IMR-90 (cell line): ENCODE results near the gene PIM3. TPM values are rescaled to one million over a fixed set of nuclear protein-coding genes. Genes with fewer than 3 reads are reported as not detected.
A peak's percentile ranks its signal among the peaks of the same experiment; 100 is the strongest.

ENCODE experiments used
- ATAC-seq: fragments of 200-7000 bp; cut with Tn5 transposase; 2 replicates; pipeline ENCODE4 v1.9.1; 2020; ENCODE audit warnings: low read depth, mild to moderate bottlenecking, moderate library complexity
- BruUV-seq: library from RNA; stranded (reverse); fragments of 400-500 nt; replicated peaks from 2 replicates; lab custom pipeline; 2021; lab: Mats Ljungman, UMichigan
- CTCF ChIA-PET: fragments of 300-600 bp; formaldehyde crosslinking; extraction: SDS; loops from one replicate; lab custom pipeline; 2021; ENCODE audit warnings: antibody characterized with exemption; lab: Yijun Ruan, JAX
- POLR2A ChIA-PET: fragments of 300-600 bp; sonication (Branson Sonifier 250); formaldehyde crosslinking; loops from one replicate; lab custom pipeline; 2022; ENCODE audit warnings: antibody characterized with exemption; ENCODE audit not compliant: unreplicated experiment; lab: Charles Lee
- DNase-seq: peaks from one replicate; pipeline ENCODE4 v3.0.0; 2013
- H2AFZ ChIP-seq: replicated peaks from 2 replicates; pipeline ENCODE3; 2013; ENCODE audit warnings: low read length, mild to moderate bottlenecking; ENCODE audit not compliant: poor library complexity
- H2AK5ac ChIP-seq: 2 replicates; pipeline ENCODE4 v1.6.1; 2013; ENCODE audit warnings: low read depth, low read length, inconsistent platforms
- H2AK9ac ChIP-seq: replicated peaks from 2 replicates; pipeline ENCODE3; 2013; ENCODE audit warnings: mild to moderate bottlenecking, low read depth, low read length, moderate library complexity; ENCODE audit not compliant: poor library complexity
- H2BK120ac ChIP-seq: 2 replicates; pipeline ENCODE4 v1.6.1; 2013; ENCODE audit warnings: low read depth, low read length, inconsistent platforms
- H2BK15ac ChIP-seq: 3 replicates; pipeline ENCODE4 v1.6.1; 2013; ENCODE audit warnings: low read depth, low read length, inconsistent platforms
- H2BK20ac ChIP-seq: 2 replicates; pipeline ENCODE4 v1.6.1; 2013; ENCODE audit warnings: low read depth, mild to moderate bottlenecking, inconsistent platforms, low read length, moderate library complexity
- H2BK5ac ChIP-seq: 2 replicates; pipeline ENCODE4 v1.6.1; 2013; ENCODE audit warnings: mild to moderate bottlenecking, low read depth, low read length, inconsistent platforms; ENCODE audit not compliant: poor library complexity, severe bottlenecking
- H3K14ac ChIP-seq: replicated peaks from 2 replicates; pipeline ENCODE4 v1.6.1; 2013; ENCODE audit warnings: low read depth, low read length, inconsistent platforms
- H3K18ac ChIP-seq: 2 replicates; pipeline ENCODE4 v1.6.1; 2013; ENCODE audit warnings: low read depth, low read length, control low read depth
- H3K23ac ChIP-seq: 2 replicates; pipeline ENCODE4 v1.6.1; 2013; ENCODE audit warnings: low read depth, low read length, inconsistent platforms
- H3K27ac ChIP-seq: 2 replicates; pipeline ENCODE4 v1.5.1; 2013; ENCODE audit warnings: mild to moderate bottlenecking, control low read depth, low read length; ENCODE audit not compliant: insufficient read depth
- H3K27me3 ChIP-seq: 2 replicates; pipeline ENCODE4 v1.6.1; 2013; ENCODE audit warnings: low read length; ENCODE audit not compliant: control insufficient read depth, insufficient read depth
- H3K36me3 ChIP-seq: 2 replicates; pipeline ENCODE4 v1.6.1; 2013; ENCODE audit warnings: low read length, mixed read lengths; ENCODE audit not compliant: control insufficient read depth, insufficient read depth
- H3K4ac ChIP-seq: 2 replicates; pipeline ENCODE4 v1.6.1; 2013; ENCODE audit warnings: low read depth, low read length, inconsistent platforms
- H3K4me1 ChIP-seq: 2 replicates; pipeline ENCODE4 v1.6.1; 2013; ENCODE audit warnings: low read length, mixed read lengths; ENCODE audit not compliant: control insufficient read depth, insufficient read depth
- H3K4me2 ChIP-seq: 2 replicates; pipeline ENCODE4 v1.6.1; 2013; ENCODE audit warnings: low read depth, mild to moderate bottlenecking, control low read depth, low read length, moderate library complexity
- H3K4me3 ChIP-seq: 2 replicates; pipeline ENCODE4 v1.5.1; 2013; ENCODE audit warnings: low read depth, mild to moderate bottlenecking, control low read depth, low read length, moderate library complexity; ENCODE audit not compliant: insufficient read depth
- H3K56ac ChIP-seq: 2 replicates; pipeline ENCODE4 v1.6.1; 2013; ENCODE audit warnings: low read length, inconsistent platforms; ENCODE audit not compliant: insufficient read depth; ENCODE audit errors: extremely low read depth
- H3K79me1 ChIP-seq, 2 experiments: 2 replicates each; pipeline ENCODE4 v1.6.1; 2013; ENCODE audit warnings: low read length in 2 of 2, inconsistent platforms in 1 of 2, low read depth in 1 of 2
- H3K9ac ChIP-seq: 2 replicates; pipeline ENCODE4 v1.6.1; 2013; ENCODE audit warnings: low read depth, low read length, control low read depth
- H3K9me1 ChIP-seq: 2 replicates; pipeline ENCODE4 v1.6.1; 2013; ENCODE audit warnings: low read length, inconsistent platforms; ENCODE audit not compliant: insufficient read depth
- H3K9me3 ChIP-seq: 2 replicates; pipeline ENCODE4 v1.6.1; 2013; ENCODE audit warnings: low read length; ENCODE audit not compliant: control insufficient read depth, insufficient read depth
- H4K20me1 ChIP-seq: 2 replicates; pipeline ENCODE4 v1.6.1; 2013; ENCODE audit warnings: low read length, inconsistent platforms; ENCODE audit not compliant: insufficient read depth
- H4K5ac ChIP-seq: 2 replicates; pipeline ENCODE4 v1.6.1; 2013; ENCODE audit warnings: mild to moderate bottlenecking, low read depth, low read length, control low read depth
- H4K8ac ChIP-seq, 2 experiments: 2 replicates each; pipeline ENCODE4 v1.6.1; 2013; ENCODE audit warnings: low read depth in 2 of 2, low read length in 2 of 2, control low read depth in 1 of 2, inconsistent platforms in 1 of 2
- H4K91ac ChIP-seq: 2 replicates; pipeline ENCODE4 v1.6.1; 2013; ENCODE audit warnings: low read depth, low read length, inconsistent platforms; ENCODE audit not compliant: insufficient read depth
- BHLHE40 ChIP-seq: fragments of 150-350 bp; IDR thresholded peaks from 2 replicates; pipeline ENCODE4 v1.6.1; 2016; ENCODE audit warnings: mild to moderate bottlenecking, low read depth, low read length
- CEBPB ChIP-seq: IDR thresholded peaks from 2 replicates; pipeline ENCODE4 v1.6.1; 2012; ENCODE audit warnings: low read depth, low read length, improper control_type of control experiment
- CHD1 ChIP-seq: IDR thresholded peaks from 2 replicates; pipeline ENCODE4 v1.6.1; 2012; ENCODE audit warnings: low read depth, low read length, improper control_type of control experiment
- CTCF ChIP-seq: conservative IDR thresholded peaks from 2 replicates; pipeline ENCODE4 v1.5.1; 2012; ENCODE audit warnings: mild to moderate bottlenecking, low read depth, low read length, improper control_type of control experiment
- ELK1 ChIP-seq: fragments of 150-350 bp; IDR thresholded peaks from 2 replicates; pipeline ENCODE4 v1.6.1; 2016; ENCODE audit warnings: low read depth, mild to moderate bottlenecking, low read length, moderate library complexity, borderline replicate concordance
- FOS ChIP-seq: fragments of 150-350 bp; IDR thresholded peaks from 2 replicates; pipeline ENCODE4 v1.6.1; 2016; ENCODE audit warnings: low read depth, low read length
- MAFK ChIP-seq: IDR thresholded peaks from 2 replicates; pipeline ENCODE4 v1.6.1; 2012; ENCODE audit warnings: low read depth, low read length, improper control_type of control experiment
- MAZ ChIP-seq: IDR thresholded peaks from 2 replicates; pipeline ENCODE4 v1.6.1; 2012; ENCODE audit warnings: low read depth, mild to moderate bottlenecking, low read length, improper control_type of control experiment, moderate library complexity, borderline replicate concordance
- MXI1 ChIP-seq: IDR thresholded peaks from 2 replicates; pipeline ENCODE4 v1.6.1; 2012; ENCODE audit warnings: low read depth, mild to moderate bottlenecking, low read length, moderate library complexity, borderline replicate concordance
- NFE2L2 ChIP-seq: fragments of 150-350 bp; IDR thresholded peaks from 2 replicates; pipeline ENCODE4 v1.6.1; 2016; ENCODE audit warnings: low read depth, mild to moderate bottlenecking, low read length
- POLR2A ChIP-seq: IDR thresholded peaks from 2 replicates; pipeline ENCODE4 v1.6.1; 2012; ENCODE audit warnings: mild to moderate bottlenecking, low read depth, low read length
- RAD21 ChIP-seq: IDR thresholded peaks from 2 replicates; pipeline ENCODE4 v1.6.1; 2012; ENCODE audit warnings: low read length, improper control_type of control experiment
- RCOR1 ChIP-seq: IDR thresholded peaks from 2 replicates; pipeline ENCODE4 v1.6.1; 2012; ENCODE audit warnings: mild to moderate bottlenecking, low read length, improper control_type of control experiment; ENCODE audit not compliant: insufficient replicate concordance
- RFX5 ChIP-seq: IDR thresholded peaks from 2 replicates; pipeline ENCODE4 v1.8.0; 2012; ENCODE audit warnings: low read depth, mild to moderate bottlenecking, low read length, moderate library complexity
- SMC3 ChIP-seq: fragments of 150-350 bp; IDR thresholded peaks from 2 replicates; pipeline ENCODE4 v1.6.1; 2016; ENCODE audit warnings: low read depth, mild to moderate bottlenecking, antibody characterized with exemption, low read length, moderate library complexity
- USF2 ChIP-seq: fragments of 150-350 bp; IDR thresholded peaks from 2 replicates; pipeline ENCODE4 v1.6.1; 2017; ENCODE audit warnings: mild to moderate bottlenecking, antibody characterized with exemption, low read length, low read depth
- WGBS, 2 experiments: methylation state at CpG; one replicate each; pipeline versions ENCODE4 v1.1.5 to v1.1.7; 2013; ENCODE audit warnings: missing lambda C conversion rate in 2 of 2; ENCODE audit not compliant: insufficient read length in 1 of 2; ENCODE audit errors: extremely low coverage in 2 of 2; 5-methylcytosine and 5-hydroxymethylcytosine counted together
- dilution Hi-C: fragments of 300-500 bp; cut with HindIII; formaldehyde crosslinking; loops from one replicate; pipeline ENCODE4 v1.14.3; 2018; ENCODE audit warnings: low sequenced_read_pairs; ENCODE audit not compliant: unreplicated experiment
- in situ Hi-C: fragments of 300-500 bp; cut with MboI; formaldehyde crosslinking; loops from 3 replicates; pipeline ENCODE4 v1.14.3; 2019; ENCODE audit warnings: low sequenced_read_pairs, inconsistent platforms, mixed read lengths
- intact Hi-C: fragments of 100-400 bp; cut with micrococcal nuclease; formaldehyde crosslinking; loops from 2 replicates; pipeline ENCODE4 v1.10.0; 2022
- polyA plus RNA-seq, 3 experiments: library from polyadenylated mRNA; depleted of rRNA; stranded (reverse); fragments of >200 nt; gene quantifications; 2 replicates each; pipeline ENCODE4 v1.2.3, GENCODE V29; 2012; ENCODE audit warnings: low replicate concordance in 1 of 3
- total RNA-seq: library from RNA; depleted of rRNA; stranded (reverse); fragments of >200 nt; gene quantifications from 2 replicates; pipeline ENCODE4 v1.2.3, GENCODE V29; 2012

The PIM3 gene
- total and polyA plus RNA-seq, 2 of the 4 experiments (the other 2 are of a cell fraction), result 8.6 to 24.7 TPM

GRCh38 chr22:49922926-49923325, 37.6 kb upstream of the PIM3 start:
- Histone ChIP-seq H2BK15ac (no peak overlapping the region), H3K9ac (peak overlapping the region; percentile 43), H3K79me1 (peaks cover 17 to 24% of the 10 kb centered on the region in 2 experiments), H3K56ac (no peak overlapping the region), H2AK5ac (peak overlapping the region; percentile 26; the same call in 1 of the 2 replicates), H3K23ac (no peak overlapping the region), H3K18ac (peak overlapping the region; percentile 61), H3K4me2 (peak overlapping the region; percentile 59), H4K91ac (peak overlapping the region; percentile 55; the same call in 1 of the 2 replicates), H3K9me1 (peaks cover 4% of the 10 kb centered on the region; the same call in 1 of the 2 replicates), H3K14ac (no peak overlapping the region), H4K5ac (peak overlapping the region; percentile 89), H2AK9ac (peak overlapping the region; percentile 63), H3K27me3 (no peaks in the 10 kb centered on the region), H4K8ac (peak overlapping the region; percentile 30 to 81; a peak in 3 of 4 replicates), H3K27ac (peak overlapping the region; percentile 84), H2AFZ (peak overlapping the region; percentile 57), H3K4me1 (peaks cover 16% of the 10 kb centered on the region), H3K36me3 (peaks cover 27% of the 10 kb centered on the region), H4K20me1 (no peaks in the 10 kb centered on the region; the same call in 1 of the 2 replicates), H3K4me3 (no peak overlapping the region), H2BK120ac (0 out of 2 replicates have a peak overlapping the region, but pooled peaks have one; percentile 19), H3K4ac (peak overlapping the region; percentile 54), H2BK5ac (peak overlapping the region; percentile 67), H2BK20ac (no peak overlapping the region), H3K9me3 (no peaks in the 10 kb centered on the region)
- CTCF ChIA-PET, result interaction anchor here (0.5 kb wide), 1 partner anchor 102 kb away, joined by 3 read pairs; no protein-coding TSS in a partner anchor
- intact Hi-C loops, result no loop called here
- 98% methylated on average over 12 of the region's 25 CpGs; no CpG with 5 or more reads in 1 of the 2 experiments for WGBS, 2 experiments
- DNase-seq, result no peak
- POLR2A ChIA-PET, result no interaction called here
- ATAC-seq, result no peak
- no TSS peak for BruUV-seq
- in situ Hi-C loops, result loop anchor here (25.0 kb wide), 1 partner anchor 111 kb away; no protein-coding TSS in a partner anchor
- dilution Hi-C loops, result no loop called here
- TF ChIP-seq MXI1, result no peak
- no peak for TF ChIP-seq CEBPB
- no peak for TF ChIP-seq ELK1
- no peak for TF ChIP-seq CHD1
- TF ChIP-seq NFE2L2, result no peak
- TF ChIP-seq BHLHE40, result no peak
- no peak for TF ChIP-seq MAZ
- no peak for TF ChIP-seq SMC3
- no peak for TF ChIP-seq RFX5
- TF ChIP-seq FOS, result no peak
- no peak for TF ChIP-seq CTCF
- no peak for TF ChIP-seq POLR2A
- TF ChIP-seq RAD21, result no peak
- no peak for TF ChIP-seq USF2
- no peak for TF ChIP-seq MAFK
- TF ChIP-seq RCOR1, result no peak
